ENCODE measurements around the gene USP9Y. TPM values are rescaled to one million over a fixed set of nuclear protein-coding genes. Genes with fewer than 3 reads are reported as not detected.
A peak's percentile ranks its signal among the peaks of the same experiment; 100 is the strongest.

The USP9Y gene
- total RNA-seq, 1 experiment from 2014 or later: 8.3 TPM

- H3K9me3 ChIP-seq: no peaks in the 10 kb centered on the region
- H3K36me3 ChIP-seq: no peaks in the 10 kb centered on the region
- no peak for DNase-seq
These were observed 197.6 kb downstream of the USP9Y start for GRCh38 chrY:12898604-12899003.

GRCh38 chrY:12904618-12905516 lies 203.8 kb downstream of the USP9Y start, which contains the start of gene DDX3Y:
TSS of gene DDX3Y (plus strand) at chrY:12904868. CDS start at chrY:12904937, 69 bp downstream.
- Histone ChIP-seq H3K9me3 (peaks cover 7% of the 10 kb centered on the region), H3K4me3 (peak within 1 kb of the TSS; percentile 98), H3K27me3 (no peaks in the 10 kb centered on the region), H3K36me3 (peaks cover 13% of the 10 kb centered on the region)
- DNase-seq: peak; percentile 87

More at GRCh38 chrY:12898604-12899003, 197.6 kb downstream of the USP9Y start:
- no peak overlapping the region for H3K4me3 ChIP-seq
- H3K27me3 ChIP-seq: no peaks in the 10 kb centered on the region

GRCh38 chrY:12905517-12905872 lies 204.5 kb downstream of the USP9Y start:
- DNase-seq: peak; percentile 78
- Histone ChIP-seq H3K4me3 (peak overlapping the region; percentile 98), H3K36me3 (peaks cover 20% of the 10 kb centered on the region), H3K27me3 (no peaks in the 10 kb centered on the region), H3K9me3 (peaks cover 10% of the 10 kb centered on the region)

GRCh38 chrY:12905895-12906294 lies 204.9 kb downstream of the USP9Y start:
- peak overlapping the region; percentile 98 for H3K4me3 ChIP-seq

More at GRCh38 chrY:12905895-12906294, 204.9 kb downstream of the USP9Y start:
- Histone ChIP-seq H3K36me3 (peaks cover 22% of the 10 kb centered on the region), H3K9me3 (peaks cover 10% of the 10 kb centered on the region), H3K27me3 (no peaks in the 10 kb centered on the region)
- DNase-seq: peak; percentile 26

Other genes starting within 250 kb of the USP9Y start
- gene DDX3Y, start 203.6 kb downstream of the USP9Y start, total RNA-seq (2014; rRNA removed; shearing (Covaris generic); ENCODE audit: low replicate concordance): 34.9 and 71.7 TPM in 2 replicates

Measured in MG63 (cell line).